GM21529 (cell line): ENCODE measurements around the gene PSPH.
A peak's percentile ranks its signal among the peaks of the same experiment; 100 is the strongest.
"Not testable (repeated sequence)": the region's sequence is repeated elsewhere in the genome, so short reads cannot be mapped to it uniquely, and the experiment has no call there.

ENCODE experiments used
- ATAC-seq: cut with Tn5 transposase; IDR thresholded peaks from one replicate; pipeline ENCODE4 v1.9.1; 2021; ENCODE audit not compliant: unreplicated experiment

PSPH gene

DNA sequence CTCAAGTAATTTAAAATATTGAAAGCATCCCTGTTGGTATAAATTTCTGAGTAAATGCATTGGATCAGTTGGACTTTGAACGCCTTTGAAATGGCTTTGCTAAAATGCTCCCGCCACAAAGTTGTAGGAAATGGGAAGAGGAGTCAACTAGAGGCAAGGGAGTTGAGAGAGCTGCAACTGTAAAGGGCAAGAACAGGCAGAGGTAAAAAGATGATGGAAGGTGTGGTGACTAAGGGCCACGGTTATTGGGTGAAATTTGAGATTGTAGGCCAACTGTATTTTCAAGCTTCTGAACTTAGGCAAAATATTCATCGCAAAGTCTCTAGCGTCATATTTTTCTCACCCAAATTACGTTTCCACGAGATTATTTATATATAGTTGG lies 12.2 kb upstream of the PSPH start:
- ATAC-seq, result no peak

DNA sequence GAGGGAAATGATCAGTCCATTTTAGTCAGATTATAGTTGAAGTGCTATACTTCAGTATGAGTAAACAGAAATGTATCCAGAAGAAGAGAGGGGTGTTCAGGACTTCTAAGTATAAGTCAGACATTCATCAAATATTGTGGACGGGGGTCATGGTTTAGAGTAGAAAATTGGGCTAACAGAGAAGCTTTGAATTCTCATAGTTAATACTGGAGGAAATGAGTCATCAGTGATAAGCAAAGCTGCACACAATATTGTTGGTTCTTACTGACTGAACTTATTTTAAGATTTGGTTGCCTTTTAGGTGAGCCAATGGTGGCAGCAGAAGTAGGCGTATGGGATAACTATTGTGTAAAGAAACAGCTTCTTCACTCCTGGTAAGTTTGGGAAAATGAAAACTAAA lies 11.1 kb upstream of the PSPH start:
- no peak for ATAC-seq

DNA sequence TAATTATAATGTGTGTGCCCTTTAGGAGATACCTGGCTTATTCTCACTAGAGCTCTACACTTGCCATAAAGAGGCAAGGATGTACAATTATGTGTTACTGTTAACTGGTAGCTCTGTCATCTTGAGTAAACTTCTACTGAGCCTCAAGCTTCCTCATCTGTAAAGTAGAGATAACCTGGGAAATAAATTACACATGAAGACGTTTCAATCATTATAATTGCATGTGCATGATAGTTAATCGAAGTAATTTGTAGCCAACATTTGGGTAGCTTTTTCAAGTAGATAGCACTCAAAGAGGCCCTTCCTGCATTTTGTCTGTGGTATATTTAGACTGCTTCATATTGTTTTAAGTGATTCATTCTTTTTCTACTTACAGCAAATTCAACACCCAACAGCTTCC lies 2.7 kb upstream of the PSPH start:
- no peak for ATAC-seq

DNA sequence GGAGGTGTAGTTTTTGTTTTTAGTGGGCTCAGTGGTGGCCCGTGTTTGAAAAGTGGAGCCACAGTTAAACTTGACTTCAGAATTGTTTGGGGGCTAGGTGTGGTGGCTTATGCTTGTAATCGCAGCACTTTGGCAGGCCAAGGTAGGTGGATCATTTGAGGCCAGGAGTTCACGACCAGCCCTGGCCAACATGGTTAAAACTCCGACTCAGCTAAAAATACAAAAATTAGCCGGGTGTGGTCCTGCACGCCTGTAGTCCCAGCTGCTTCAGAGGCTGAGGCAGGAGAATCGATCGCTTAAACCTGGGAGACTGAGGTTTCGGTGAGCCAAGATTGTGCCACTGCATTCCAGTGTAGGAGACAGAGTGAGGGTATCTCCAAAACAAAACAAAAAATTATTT lies 2.1 kb upstream of the PSPH start:
- no peak for ATAC-seq

DNA sequence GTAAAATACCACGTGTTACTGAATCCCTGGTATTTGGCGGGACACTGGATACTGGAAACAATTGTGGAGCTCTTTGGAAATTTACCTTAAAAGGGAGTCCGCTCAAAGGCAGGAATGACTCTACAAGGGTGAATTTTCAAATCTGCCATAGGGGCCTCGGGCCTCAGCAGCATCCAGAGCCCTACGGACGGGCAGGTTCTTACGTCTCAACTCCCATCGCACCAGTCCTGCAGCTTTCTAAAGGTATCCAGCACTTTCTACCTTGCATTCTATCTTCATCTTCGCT lies 248 bp downstream of the PSPH start:
- no peak for ATAC-seq

DNA sequence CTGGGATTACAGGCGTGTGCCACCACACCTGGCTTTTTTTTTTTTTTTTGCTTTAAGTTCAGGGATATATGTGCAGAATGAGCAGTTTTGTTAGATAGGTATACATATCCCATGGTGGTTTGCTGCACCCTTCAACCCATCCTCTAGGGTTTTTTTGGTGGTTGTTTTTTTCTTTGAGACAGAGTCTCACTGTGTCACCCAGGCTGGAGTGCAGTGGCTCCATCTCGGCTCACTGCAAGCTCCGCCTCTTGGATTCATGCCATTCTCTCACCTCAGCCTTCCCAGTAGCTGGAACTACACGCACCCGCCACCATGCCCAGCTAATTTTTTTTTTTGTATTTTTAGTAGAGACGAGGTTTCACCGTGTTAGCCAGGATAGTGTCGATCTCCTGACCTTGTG lies 2.5 kb downstream of the PSPH start:
- ATAC-seq, result not testable (repeated sequence)

DNA sequence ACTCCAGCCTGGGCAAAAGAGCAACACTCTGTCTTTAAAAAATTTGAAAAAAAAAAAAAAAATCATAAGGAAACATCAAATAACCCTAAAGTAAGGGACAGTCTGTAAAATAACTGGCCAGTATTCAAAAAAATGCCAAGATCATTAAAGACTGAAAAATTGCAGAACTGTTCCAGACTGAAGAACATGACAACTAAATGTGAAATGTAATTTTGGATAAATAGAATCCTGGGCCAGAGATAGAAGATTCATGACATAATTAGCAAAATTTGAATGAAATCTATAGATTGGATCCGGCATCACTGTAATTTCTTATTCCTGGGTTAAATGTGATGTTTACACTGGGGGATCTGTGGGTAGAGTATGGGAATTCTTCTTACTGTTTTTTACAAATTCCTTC lies 3.0 kb downstream of the PSPH start:
- ATAC-seq, result no peak

DNA sequence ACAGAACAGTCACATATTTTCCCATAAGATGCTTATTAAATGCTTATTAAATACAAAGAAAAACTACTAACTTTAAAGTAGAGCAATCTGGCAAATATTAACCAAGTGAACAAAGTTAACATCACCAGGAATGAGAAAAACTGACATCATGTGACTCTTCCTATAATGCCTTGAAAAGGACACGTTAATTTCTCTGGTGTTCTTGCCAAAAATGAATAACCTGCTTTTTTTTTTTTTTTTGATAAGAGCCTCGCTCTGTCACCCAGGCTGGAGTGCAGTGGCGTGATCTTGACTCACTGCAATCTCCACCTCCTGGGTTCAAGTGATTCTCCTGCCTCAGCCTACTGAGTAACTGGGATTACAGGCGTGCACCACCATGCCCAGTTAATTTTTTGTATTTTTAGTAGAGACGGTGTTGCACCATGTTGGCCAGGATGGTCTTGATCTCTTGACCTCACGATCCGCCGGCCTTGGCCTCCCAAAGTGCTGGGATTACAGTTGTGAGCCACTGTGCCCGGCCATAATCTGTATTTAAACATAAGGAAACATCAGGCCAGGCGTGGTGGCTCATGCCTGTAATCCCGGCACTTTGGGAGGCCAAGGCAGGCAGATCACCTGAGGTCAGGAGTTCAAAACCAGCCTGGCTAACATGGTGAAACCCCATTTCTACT lies 3.7 kb downstream of the PSPH start:
- ATAC-seq, result not testable (repeated sequence)

DNA sequence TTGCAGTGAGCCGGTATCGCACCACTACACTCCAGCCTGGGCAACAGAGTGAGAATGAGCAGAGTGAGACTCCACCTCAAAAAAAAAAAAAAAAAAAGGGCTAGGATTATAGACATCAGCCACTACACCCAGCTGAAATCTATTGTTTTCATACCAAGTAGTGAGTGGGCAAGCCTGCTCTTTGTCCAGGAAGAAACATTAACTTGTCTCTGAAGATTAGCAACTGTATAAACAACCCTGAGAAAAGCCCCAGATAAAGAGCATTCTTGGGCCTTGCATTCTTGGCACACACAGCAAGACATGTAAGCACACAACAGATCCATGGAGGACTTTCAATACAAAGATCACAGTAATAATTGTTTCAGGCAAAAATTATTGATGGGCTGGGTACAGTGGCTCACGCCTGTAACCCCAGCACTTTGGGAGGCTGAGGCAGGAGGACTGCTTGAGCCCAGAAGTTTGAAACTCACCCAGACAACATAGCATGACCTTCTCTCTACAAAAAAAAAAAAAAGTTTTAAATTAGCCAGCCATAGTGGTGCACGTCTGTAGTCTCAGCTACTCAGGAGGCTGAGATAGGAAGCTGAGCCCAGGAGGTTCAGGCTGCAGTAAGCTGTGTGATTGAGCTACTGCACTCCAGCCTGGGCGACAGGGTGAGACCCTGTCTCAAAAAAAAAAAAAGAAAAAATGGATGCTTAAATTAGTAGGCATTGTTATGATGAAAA lies 4.4 kb downstream of the PSPH start:
- ATAC-seq, result no peak

DNA sequence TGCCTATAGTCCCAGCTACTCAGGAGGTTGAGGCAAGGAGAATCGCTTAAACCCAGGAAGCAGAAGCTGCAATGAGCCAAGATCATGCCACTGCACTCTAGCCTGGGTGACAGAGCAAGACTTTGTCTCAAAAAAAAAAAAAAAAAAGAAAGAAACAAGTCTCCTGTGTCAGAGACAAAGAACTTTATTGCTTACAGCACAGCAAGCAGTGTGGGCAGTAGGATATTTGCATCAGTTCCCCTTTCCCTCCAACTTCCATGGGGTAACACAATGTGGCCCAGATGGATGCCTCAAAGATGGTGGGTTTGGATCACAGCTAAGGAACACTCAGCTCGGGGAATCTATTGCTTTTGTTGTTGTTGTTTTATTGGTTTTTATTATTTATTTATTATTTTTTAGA lies 5.5 kb downstream of the PSPH start:
- not testable (repeated sequence) for ATAC-seq

DNA sequence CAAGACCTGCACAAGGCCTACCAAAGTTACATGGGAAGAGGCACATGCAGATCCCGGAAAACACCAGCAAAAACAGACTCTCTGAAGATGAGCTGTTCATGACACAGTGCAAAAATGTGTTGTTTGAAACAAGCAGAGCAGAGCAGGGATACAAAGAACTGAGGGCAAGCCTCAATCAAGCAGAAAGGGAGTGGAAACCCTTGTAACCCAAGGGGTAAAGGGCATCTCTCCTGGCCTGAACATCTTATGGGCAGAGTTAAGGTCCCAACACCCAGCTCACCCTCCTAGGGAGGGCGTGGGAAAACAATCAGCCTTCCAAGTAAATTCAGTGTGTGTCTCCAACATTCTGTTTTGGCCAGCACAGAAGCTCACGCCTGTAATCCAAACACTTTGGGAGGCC lies 10.5 kb downstream of the PSPH start:
- ATAC-seq, result no peak

DNA sequence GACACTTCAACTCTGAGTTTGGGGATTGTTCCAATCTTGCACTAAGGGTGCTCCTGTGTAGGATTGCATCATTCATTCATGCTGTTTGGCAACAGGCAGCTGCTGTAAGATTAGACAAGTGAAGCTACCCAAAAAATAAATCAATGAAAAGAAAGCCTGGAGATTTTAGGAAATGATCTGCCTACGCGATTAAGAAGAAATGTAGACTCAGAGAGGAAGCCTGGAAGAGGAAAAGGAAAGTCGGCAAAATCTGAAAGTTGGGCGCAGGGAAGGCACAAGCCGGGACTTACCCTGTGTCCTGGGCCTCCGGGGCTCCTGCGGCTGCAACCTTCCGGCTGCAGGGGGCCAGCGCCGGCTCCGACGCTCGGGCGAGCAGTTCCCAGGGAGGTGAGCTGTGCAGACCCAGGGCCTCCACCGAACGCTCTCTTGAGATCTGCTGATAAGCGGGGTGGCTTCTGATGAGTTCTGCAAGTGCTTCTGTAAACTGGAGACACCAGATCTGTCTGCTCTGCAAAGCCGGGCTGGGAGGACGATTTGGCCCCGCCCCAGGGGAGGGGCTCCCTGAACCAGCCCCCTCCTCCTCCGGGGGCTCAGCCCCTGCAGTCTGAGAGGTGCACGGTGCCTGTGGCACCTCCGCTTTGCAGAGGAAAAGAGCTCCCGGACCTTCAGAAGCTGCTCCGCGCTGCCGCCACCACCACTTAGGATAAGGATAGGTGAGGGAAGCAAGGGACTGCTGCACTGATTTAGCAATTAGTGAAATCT lies 17.4 kb downstream of the PSPH start:
- ATAC-seq, result peak; percentile 98

DNA sequence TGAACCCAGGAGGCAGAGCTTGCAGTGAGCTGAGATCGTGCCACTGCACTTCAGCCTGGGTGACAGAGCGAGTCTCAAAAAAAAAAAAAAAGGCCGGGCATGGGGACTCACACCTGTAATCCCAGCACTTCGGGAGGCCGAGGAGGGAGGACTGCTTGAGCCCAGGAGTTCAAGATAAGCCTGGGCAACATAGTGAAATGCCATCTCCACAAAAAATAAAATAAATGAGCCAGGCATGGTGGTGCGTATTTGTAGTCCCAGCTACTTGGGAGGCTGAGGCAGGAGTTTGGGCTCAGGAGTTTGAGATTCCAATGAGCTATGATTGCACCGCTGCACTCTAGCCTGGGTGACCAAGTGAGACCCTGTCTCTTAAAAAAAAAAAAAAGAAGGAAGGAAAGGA lies 18.7 kb downstream of the PSPH start:
- ATAC-seq, result not testable (repeated sequence)

DNA sequence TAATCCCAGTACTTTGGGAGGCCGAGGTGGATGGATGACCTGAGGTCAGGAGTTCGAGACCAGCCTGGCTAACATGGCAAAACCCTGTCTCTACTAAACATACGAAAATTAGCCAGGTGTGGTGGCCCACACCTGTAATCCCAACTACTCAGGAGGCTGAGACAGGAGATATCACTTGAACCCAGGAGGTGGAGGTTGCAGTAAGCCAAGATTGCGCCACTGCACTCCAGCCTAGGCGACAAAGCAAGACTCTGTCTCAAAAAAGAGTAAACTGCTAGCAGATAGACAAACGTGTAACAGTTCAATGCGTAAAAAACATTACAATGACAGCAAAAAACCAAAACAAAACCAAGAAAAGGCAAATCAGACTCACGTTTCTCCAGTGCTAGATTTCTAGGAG lies 19.7 kb downstream of the PSPH start:
- ATAC-seq, result not testable (repeated sequence)

DNA sequence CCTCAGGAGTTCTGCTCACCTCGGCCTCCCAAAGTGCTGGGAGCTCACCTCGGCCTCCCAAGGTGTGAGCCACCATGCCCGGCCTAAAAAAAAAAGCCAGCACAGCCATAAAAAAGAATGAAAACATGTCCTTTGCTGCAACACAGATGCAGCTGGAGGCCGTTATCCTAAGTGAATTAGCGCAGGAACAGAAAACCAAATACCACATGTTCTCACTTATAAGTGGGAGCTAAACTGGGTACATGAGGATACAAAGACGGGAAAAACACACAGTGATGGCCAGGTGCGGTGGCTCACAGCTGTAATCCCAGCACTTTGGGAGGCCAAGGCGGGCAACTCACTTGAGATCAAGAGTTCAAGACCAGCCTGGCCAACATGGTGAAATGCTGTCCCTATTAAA lies 20.9 kb downstream of the PSPH start:
- ATAC-seq, result no peak

DNA sequence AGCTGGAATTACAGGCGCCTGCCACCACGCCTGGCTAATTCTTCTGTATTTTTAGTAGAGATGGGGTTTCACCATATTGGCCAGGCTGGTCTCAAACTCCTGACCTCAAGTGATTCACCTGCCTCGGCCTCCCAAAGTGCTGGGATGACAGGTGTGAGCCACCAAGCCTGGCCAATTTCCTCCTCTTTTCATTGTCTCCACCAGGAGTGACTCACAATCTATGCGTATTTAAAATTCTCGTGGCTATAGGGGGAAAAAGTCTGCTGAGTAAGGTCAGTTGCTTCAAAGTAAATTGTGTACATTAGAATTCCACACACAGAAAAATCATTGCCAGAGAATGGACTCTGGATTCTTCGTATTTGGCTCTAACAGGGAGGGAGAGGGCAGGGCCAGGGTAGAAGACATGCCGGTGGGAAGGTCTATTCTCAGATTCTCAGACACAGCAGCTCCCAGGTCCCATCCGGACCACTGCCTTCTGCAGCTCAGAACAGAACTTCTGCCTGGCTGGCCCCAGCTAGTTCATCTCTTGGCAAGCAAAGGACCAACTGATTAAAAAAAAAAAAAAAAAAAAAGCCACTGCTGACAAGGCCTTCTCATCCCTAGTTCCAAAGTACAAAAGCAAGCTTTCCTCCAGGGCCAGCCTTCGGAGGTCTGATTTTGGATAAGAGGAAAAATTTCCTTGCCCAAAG lies 22.2 kb downstream of the PSPH start:
- ATAC-seq, result no peak

DNA sequence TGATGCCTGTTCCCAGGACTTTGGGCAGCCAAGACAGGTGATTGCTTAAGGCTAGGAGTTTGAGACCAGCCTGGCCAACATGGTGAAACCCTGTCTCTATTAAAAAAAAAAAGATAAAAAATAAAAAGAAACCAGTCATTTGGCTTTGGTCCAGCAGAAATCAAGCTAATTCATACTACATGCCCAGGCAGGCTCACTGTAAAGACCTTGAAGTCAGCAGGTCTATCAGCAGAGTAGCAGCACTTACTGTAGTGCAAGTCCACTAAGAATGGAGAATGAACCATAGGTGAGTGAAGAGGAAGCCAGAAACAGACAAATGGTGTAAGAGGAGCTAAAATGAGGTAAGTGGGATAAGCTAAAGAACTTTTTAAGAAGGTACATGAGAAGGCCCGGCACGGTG lies 24.7 kb downstream of the PSPH start:
- ATAC-seq, result no peak

DNA sequence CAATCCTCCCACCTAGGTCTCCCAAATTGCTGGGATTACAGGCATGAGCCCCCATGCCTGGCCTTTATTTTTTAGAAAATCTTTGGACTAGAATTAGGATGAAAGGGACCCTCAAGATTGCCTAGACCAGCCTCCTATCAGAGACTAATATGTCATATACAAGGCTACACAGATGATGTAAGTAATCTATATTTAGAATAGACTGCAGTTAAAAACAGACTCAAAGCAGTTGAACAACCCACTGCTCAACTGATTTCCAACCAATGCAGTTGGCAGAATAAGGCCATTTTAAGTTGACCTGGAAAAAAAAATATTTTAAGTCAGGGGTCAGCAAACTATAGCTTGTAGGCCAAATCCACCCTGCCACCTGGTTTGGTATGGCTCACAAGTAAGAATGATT lies 27.7 kb downstream of the PSPH start:
- no peak for ATAC-seq

DNA sequence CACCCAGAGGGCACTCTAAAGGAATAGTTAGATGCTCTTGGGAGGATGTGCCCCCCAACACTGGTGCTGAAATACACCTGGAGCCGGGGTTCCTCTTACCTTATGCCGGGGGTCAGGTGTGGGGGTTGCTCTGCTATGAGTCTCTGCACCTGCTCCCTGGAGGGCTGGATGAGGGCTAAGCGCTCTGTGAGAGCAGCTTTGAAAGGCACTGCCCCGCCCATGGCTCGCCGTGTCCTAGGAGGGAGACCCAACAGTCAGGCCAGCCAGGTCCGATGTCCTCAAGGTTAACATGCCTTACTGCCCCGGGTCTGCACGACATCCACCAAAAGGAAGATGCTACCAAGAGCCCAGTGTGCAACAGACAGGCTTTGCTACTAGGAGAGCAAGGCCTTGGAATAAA lies 31.7 kb downstream of the PSPH start:
- ATAC-seq, result no peak

DNA sequence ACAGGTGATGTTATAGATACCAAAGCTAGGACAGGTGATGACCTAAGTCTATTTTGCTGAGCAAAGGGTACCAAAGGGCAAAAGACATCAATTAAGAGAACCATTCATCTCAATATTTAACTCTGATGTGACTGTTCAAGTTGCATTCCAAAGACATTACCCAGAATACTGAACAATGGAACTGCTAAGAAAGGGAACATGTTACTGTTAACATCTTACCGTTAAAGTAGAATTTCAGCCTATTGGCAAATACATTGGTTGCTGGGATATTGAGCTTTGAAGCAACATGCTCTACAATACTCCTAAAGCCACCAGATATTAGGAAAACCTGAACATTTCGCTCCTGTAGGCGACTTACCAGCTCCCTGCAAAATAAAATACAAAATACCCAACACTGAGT lies 34.2 kb downstream of the PSPH start:
- not testable (repeated sequence) for ATAC-seq

DNA sequence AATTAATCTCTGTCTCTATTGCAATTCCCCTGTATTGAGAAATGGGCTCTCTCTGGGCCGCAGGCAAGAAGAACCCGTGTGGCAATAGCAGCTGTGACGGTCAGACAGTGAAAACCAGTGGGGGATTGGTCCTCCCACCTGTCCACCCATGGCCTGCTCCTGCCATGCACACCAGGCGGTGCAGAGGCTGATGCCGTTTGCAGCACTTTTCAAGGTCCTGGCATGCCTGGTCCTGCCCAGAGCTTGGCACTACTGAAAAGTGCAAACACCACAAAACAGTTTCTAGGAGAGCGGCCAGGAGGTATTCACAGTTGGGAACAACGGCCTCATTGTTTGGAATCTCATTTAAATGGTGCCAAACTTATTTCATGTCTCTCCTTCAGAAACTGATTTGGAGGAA lies 41.5 kb downstream of the PSPH start:
- no peak for ATAC-seq

DNA sequence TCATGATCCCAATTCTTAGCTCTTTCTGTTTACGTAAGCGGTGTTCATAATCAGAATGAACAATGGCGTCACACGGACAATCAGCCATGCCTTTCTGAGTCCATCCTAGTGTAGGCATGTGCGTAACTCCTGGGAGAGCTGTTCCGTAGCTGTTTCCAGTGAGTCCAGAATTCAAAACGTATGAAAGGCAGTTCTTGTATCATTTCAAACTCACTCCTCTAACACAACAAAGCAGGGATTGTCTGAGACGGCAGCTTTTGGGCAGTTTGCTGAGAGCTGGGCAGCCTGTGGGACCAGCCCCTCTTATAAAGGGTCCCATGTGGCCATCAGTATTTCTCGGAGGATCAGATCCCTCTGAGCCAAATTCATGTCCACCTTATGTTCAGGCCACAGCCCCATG lies 43.4 kb downstream of the PSPH start:
- ATAC-seq, result no peak
